Stimulated activated CD8-positive, alpha-beta memory T cell treated with anti-CD3 and anti-CD28 coated beads, Interleukin-4, amount 100 ng/mL, for 4 hours (primary cell): ENCODE results near the gene NFIL3.
A peak's percentile ranks its signal among the peaks of the same experiment; 100 is the strongest.
"Not testable (repeated sequence)": the region's sequence is repeated elsewhere in the genome, so short reads cannot be mapped to it uniquely, and the experiment has no call there.

Source experiments
- DNase-seq, 2 donors: peaks; one replicate each; pipeline ENCODE4 v3.0.0-alpha.2; 2020; ENCODE audit warnings: low read depth in 2 of 2, low spot score in 1 of 2

Gene NFIL3, protein sequence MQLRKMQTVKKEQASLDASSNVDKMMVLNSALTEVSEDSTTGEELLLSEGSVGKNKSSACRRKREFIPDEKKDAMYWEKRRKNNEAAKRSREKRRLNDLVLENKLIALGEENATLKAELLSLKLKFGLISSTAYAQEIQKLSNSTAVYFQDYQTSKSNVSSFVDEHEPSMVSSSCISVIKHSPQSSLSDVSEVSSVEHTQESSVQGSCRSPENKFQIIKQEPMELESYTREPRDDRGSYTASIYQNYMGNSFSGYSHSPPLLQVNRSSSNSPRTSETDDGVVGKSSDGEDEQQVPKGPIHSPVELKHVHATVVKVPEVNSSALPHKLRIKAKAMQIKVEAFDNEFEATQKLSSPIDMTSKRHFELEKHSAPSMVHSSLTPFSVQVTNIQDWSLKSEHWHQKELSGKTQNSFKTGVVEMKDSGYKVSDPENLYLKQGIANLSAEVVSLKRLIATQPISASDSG

DNA sequence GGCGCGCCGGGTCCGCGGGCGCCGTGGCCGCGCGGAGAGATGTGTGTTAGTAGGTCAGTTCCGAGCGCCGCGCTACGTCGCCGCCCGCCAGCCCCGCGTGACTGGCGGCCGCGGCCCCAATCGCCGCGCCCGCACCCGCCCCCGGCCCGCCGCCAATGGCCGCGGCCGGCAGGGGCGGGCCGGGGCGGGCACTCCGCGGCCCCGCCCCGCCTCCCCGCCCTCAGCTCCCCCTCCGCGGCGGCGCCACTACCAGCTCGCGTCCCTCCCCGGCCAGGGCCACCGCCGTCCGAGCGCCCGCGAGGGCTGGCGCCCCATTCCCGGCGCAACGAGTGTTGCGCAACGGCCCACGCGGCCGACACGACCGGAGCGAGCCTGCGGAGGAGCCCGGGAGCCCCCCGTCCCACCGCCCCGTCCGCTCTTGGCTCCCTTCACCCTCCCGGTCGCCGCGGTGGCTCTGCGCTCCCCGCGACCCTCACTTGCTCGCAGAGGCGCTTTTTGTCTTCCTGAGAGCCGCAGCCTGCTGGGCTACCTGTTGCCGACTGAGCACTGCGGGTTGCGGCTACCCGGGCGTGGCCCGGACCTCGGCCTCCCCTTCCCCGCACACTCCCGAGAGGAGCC is at the start of gene NFIL3:
TSS of gene NFIL3 (minus strand) at position 48 of the 618 bp plus-strand sequence. CDS start 13,098 bp downstream, outside the sequence.
- DNase-seq = peak; percentile 18 to 36

DNA sequence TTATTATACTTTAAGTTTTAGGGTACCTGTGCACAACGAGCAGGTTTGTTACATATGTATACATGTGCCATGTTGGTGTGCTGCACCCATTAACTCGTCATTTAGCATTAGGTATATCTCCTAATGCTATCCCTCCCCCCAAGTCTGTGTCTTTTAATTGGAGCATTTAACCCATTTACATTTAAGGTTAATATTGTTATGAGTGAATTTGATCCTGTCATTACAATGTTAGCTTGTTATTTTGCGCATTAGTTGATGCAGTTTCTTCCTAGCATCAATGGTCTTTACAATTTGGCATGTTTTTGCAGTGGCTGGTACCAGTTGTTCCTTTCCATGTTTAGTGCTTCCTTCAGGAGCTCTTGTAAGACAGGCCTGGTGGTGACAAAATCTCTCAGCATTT is 47.9 kb upstream of the NFIL3 start:
- DNase-seq = not testable (repeated sequence)

DNA sequence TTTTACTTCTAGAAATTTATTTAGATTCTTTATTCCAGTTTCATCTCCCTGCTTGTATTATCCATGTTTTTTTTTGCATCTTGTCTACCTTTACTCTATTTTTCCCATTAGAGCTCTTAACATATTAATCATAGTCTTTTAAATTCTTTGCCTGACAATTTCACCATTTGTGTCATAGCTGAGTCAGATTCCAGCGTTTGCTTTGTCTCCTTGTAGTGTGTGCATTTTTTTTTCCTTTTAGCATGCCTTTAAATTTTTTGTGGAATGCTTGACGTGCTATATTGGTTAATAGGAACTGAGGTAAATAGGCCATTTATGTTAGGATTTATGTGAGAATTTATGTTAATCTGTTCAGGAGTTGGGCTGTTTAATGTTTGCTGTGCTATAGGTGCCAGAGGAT is 41.8 kb upstream of the NFIL3 start:
- no peak for DNase-seq

DNA sequence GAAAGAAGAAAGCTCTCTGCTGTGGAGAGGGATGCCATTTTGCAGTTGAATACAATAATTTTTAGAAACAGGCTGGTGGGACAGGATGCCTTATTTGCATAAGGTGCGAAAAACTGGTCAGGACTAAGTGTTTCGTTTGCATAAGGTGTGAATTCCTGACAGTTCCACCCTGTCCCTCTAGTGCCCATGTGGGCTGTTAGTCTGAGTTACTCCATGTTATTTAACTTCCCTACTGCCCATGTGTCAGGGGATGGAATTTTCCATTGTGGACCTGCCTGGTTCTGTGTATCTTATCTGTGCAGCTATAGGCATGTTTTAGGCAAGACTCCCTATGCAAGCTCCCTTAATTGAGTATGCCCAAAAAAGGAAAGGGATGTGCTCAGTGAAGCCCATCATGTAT is 35.3 kb upstream of the NFIL3 start:
- no peak for DNase-seq

DNA sequence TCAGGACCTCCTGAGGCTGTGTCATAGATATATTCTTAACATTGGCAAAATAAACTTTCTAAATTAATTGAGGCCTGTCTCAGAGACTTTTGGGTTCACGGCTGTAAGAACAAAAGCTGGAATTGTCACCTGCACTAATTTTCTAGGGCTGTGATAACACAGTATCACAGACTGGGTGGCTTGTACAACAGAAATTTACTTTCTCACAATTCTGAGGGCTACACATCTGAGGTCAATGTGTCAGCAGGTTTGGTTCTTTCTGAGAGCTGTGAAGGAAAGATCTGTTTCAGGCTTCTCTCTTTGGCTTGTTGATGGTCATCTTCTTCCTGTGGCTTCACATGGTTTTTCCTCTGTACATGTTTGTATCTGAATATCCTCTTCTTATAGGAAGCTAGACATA is 29.2 kb upstream of the NFIL3 start:
- DNase-seq = no peak

DNA sequence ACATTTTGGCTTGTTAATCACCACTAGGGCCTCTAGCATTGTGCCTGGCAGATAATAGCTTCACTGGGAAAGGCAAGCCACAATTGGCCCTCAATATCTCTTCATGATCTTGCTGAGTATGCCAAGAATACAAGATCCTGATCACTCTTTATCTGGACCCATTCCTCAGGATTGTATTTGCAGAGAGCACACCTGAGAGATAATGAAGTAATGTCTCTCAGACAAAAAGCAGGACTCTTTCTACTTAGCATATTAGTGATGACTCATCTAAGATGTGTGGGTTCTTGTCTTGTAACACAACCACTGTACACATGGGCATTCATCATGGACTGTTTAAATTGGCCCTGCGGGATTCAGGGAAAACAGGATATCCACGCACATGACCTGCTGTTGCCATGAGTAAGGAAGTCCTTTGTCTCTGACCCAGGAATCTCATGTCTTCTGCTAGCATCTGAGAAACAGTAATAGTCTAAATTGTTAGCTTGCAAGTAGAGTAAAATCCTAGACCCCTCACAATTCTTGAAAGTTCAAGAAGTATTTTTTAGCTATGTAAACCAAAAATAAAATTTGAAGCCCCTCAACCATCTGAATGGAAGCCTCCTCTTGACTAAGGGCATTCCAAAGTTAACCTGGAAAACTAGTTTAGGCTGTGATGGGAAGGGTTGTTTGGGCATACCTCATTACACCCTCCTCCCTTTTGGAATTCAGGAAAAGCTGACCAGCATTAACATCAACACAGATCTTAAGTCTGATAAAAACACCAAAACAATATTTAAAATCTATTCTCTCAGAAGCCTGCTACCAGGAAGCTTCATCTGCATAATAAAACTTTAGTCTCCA is 28.0 kb upstream of the NFIL3 start:
- DNase-seq = no peak

DNA sequence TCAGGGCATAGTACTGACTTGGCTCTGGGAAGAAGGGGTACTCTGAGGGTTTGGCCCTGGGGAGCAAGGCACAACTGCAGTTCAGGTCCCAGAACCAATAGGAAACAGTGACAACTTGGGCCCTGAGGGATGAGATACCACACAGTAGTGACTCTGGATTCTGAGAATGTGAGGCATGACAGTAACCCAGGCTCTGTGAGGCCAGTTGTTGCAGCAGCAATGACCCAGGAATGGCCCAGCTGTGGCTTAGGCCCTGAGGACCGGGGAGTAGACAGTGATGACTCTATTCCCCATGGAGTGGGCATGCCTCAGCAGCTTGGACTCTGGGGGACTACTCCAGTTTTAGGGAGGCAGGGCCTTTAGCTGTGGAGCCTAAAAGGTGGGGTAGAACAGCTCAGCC is 21.5 kb upstream of the NFIL3 start:
- DNase-seq = no peak

DNA sequence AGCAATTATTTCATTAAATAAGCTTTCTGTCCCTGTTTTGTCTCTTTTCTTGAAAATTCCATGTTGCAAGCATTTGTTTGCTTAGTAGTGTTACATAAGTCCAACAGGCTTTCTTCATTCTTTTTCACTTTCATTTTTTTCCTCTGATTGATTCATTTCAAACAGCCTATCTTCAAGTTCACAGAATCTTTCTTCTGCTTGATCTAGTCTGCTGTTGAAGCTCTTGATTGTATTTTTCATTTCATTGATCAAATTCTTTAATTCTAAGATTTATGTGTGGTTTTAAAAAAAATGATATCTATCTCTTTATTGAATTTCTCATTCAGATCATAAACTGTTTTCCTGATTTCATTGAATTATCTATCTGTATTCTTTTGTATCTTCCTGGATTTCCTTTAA is 20.4 kb upstream of the NFIL3 start:
- DNase-seq = no peak

DNA sequence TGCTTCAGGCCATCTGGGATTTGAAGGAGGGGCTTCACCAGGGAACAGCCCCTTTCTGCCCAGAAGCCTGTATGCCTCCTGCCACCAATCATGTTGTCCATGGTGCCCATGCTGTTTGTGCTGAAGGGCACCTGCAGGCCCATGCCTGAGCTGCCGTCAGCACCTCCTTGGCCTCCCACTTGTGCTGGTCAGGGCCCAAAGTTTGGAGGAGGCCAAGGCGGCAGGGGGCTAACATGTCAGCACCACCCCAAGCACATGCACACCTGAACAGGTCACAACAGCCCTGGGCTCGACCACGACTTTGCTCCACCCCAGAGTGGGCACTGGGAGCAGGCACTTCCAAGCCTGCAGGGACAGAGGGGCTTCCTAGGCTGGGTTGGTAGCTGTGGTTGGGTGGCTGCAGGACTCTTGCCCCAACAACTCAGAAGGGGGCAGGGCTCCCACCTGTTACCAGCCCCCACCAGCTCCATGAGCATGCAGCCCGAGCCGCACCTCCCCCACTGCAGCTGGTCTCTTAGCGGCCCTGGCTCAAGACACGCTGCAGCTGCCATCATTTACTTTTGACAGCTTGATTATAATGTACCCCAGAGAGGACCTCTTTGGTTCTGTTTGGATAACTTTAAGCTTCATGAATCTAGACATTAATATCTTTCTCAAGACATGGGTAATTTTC is 19.8 kb upstream of the NFIL3 start:
- DNase-seq = no peak

DNA sequence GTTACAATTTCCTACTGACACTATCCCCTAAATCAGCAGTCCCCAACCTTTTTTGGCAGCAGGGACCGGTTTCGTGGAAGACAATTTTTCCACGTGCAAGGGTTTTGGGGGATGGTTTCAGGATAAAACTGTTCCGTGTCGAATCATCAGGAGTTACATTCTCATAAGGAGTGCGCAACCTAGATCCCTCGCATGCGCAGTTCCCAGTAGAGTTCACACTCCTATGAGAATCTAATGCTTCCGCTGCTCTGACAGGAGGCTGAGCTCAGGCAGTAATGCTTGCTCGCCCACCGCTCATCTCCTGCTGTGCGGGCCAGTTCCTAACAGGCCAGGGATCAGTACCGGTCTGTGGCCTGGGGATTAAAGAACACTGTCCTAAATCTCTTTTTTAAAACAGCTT is 13.2 kb upstream of the NFIL3 start:
- no peak for DNase-seq

DNA sequence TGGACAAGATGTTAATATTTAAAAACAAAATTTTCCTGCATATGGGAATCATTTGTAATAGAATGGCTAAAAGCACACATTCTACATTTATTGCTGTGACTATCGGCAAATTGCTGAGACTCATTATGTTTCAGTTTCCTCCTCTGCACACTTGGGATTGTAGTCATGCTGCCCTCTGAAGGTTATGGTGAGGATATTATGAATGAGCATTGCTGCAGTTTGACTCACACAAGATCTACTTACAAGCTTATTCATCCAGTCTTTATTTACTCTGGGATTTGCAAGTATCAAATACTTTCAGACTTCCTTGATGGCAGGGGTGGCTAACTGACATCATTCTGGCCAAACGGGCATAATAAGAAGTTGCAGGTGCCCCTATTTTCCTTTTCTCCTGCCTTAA is 9.5 kb upstream of the NFIL3 start:
- no peak for DNase-seq

DNA sequence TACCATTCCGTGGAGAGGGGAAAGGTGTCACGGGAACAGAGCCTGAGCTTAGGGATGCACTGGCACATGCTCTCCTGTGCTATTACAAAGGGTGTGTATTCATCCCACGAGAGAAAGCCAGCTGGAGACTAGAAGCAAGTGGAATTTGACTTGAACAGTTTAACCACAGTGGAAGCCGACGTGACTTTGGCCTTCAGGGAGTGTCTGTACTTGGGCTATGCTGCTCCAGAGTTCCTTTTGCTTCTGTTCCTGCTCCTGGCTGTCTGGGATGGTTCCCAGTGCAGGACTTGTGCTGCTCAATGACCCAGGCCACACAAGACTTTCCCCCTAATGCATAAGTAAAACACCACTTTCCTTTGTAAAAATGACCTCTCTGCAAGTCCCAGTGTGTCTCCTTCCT is 7.9 kb upstream of the NFIL3 start:
- DNase-seq = no peak

DNA sequence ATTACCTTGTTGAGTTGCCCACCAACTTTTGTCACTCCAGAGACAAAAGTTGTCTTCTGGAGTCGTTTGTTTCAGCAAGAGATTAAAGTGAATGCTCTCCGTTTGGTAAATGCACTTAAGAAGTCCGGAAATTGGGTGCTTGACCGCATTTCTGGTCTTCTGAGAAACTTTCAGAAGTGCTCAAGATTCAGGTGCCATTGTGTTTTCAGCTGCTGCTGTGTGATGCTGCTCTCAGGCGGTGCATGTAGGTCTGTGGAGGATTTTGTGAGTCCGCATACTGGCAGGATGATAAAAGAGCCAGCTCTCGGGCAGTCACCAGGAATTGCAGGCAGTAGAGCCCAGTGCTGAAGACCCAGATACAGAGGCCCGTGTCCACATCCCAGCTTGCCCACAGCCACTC is 5.9 kb upstream of the NFIL3 start:
- DNase-seq = no peak

DNA sequence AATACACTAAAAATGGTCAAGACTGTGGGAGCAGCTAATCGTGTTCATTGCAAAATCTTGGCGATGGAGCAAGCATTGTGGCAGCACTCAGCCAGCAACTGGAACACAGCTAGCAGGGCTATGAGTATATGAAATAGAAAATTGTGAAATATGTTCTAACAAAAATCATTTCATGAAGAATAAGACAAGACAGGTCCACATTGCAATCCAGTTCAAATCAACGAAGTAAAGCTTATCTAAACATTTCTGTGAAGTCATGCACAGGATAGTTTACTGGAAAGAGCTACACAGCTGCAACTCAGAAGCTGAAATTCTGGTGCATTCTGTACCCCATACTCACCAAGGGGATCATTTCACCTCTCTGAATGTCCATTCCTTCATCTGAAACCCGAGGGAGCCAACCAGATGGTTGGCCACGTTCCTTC is 5.3 kb upstream of the NFIL3 start:
- no peak for DNase-seq

DNA sequence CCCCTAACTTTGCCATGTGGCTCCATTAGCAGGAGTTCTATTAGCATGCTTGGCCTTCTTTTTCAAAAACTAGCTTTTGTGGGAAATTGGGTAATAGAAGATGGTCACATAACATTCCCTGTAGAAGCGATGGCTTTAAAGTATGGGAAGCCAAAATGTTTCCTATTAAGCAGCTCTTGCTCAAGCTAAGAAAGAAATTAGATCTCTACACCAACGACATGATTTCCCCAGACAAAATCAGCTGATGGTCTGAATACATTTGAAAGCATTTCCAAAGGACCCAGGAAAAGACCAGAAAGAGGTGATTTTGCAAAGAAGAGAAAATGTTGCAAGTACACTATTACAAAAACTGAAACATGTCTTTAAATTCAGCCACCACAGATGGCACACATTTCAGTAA is 4.8 kb upstream of the NFIL3 start:
- DNase-seq = no peak

DNA sequence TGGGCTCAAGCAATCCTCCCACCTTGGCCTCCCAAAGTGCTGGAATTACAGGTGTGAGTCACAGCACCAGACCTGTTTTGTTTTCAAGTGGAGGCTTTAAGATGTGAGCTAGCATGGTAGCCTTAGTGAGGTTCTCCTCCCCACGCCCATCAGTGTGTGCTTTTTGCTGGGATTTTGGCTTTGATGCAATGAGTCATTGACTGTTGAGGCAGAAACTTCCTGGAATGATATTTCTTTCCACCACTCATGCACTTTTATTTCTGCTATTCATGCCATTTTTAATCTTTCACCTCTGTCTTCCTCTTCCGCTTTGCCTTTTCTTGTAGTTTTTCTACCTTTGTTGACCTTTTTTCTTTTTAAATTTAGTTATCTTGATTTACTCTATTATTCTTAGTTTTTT is 4.2 kb upstream of the NFIL3 start:
- DNase-seq = no peak

DNA sequence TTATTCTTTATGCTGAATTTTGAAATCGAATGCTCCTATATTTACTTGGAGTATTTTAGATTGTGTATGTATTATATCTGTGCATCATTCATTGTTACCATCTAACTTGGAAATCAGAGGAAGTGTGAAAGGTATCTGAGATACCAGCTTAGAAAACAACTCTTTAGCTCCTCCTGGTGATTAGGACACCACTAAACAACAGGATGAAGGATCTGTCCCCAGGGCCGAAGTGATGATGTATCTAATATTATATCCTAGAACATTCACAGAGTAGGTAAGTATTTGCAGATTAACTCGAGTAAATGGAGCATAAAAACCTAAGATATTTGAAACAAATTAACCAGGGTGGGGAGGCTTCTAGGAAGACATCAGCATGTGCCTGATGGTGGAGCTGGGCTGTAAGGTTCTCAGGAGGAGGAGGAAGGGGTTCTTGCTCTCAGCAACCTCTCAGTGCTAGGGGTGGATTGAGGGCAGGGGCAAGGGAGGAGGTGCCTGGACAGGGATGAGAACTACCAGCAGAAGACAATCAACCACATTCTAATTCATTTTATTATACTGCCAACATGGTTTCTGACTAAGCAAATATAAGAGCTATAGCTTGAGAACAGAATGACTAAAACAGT is 2.6 kb upstream of the NFIL3 start:
- DNase-seq = no peak

DNA sequence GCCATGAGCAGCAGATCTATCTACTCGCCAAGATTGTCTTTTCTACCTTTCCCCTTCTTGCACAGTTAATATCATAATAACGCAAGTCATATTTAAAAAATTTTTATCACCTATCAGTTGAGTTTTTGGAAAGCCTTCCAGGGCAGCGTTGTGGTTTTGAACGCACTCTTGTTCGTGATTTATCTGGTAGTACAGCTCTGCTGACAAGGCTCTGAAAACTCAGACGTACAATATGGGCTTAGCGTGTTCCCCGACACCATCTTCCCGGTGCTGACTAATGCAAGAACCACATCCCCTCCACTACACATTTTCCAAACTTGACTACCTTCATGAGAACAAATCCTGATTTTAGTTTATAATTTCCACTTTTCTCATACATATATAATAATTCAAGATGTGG is 1.6 kb upstream of the NFIL3 start:
- no peak for DNase-seq

DNA sequence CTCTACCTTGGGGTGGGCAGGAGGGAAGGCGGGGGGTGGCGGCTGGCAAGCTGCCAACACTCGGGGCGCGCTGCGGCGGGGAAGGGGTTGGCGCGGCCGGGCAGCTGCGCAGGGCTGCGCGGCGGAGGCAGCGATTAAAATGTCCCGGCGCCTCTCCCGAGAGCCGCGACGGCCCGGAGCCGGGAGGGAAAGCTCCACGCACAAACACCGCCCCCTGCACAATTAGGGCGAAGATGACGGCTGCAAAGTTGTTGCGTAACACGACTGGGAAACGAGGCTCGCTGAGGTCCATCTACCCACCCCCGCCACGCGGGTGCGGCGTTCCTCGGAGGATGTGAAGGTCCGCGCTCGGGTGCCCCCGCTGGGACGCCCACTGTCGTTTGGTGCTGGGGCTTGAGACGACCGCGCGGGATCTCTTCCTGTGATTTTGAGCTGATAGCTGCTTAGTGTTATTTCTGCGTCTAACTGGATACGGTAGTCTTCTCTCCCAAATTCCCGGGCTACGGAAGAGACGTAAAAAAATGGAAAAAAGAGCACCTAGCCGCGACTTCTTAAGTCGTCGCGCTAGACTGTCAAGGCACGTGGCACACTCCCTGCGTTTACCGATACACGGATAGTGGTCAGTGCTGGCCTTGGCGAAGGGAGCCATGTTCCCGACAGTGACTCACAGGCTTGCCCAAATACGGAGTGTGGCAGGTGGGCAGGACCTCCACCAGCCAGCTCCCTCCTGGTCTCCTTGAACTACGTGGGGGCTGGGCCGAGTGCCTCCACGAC is 958 bp upstream of the NFIL3 start:
- DNase-seq = peak; percentile 52 to 58
